ENCODE data around the gene CLASP1. TPM values are rescaled to one million over a fixed set of nuclear protein-coding genes. Genes with fewer than 3 reads are reported as not detected.

CLASP1 gene
- total RNA-seq, 2 experiments from 2014 or later = 60.3 to 61.4 TPM

- Mint-ChIP-seq H3K27ac (peak overlapping the region; percentile 35), H3K4me3 (no peak overlapping the region), H3K27me3 (no peaks in the 10 kb centered on the region), H3K9me3 (peaks cover 13% of the 10 kb centered on the region), H3K4me1 (ENCODE audit: low read depth) (peaks cover 41% of the 10 kb centered on the region), H3K36me3 (ENCODE audit: low read depth) (peaks cover 21% of the 10 kb centered on the region)
- DNase-seq (no peak), ATAC-seq (no peak)
- intact Hi-C loops (cut with micrococcal nuclease) = no loop called here
- CTCF ChIA-PET = no interaction called here
- POLR2A ChIA-PET = interaction anchor here (0.5 to 5.2 kb wide), 3 partner anchors 14 to 107 kb away, joined by 3 to 24 read pairs (median 6); partner anchors contain the start of gene RNU4ATAC
- TF ChIP-seq, protein P1, sequence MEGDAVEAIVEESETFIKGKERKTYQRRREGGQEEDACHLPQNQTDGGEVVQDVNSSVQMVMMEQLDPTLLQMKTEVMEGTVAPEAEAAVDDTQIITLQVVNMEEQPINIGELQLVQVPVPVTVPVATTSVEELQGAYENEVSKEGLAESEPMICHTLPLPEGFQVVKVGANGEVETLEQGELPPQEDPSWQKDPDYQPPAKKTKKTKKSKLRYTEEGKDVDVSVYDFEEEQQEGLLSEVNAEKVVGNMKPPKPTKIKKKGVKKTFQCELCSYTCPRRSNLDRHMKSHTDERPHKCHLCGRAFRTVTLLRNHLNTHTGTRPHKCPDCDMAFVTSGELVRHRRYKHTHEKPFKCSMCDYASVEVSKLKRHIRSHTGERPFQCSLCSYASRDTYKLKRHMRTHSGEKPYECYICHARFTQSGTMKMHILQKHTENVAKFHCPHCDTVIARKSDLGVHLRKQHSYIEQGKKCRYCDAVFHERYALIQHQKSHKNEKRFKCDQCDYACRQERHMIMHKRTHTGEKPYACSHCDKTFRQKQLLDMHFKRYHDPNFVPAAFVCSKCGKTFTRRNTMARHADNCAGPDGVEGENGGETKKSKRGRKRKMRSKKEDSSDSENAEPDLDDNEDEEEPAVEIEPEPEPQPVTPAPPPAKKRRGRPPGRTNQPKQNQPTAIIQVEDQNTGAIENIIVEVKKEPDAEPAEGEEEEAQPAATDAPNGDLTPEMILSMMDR (IDR thresholded peaks at IDR 0.05) = no peak
These were observed 104.0 kb downstream of the CLASP1 start for GRCh38 chr2:121545257-121545656.

DNA sequence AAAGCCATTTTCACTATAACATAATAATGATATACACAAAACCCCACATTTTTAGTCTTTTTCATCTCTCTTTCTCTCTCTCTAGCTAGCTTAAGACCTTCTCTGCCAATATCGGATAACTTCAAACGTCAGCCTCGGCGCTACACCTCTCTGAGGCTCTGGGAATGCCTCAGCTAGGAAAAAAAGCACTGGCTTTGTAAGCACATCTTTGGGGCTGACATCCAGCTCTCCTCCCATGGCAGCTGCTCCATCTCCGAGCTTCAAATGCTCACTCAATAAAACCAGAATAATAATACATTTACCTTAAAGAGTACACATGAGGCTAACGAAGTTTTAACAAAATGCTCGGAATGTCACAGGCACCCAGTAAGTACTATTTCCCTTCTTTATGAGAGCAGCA lies 107.8 kb downstream of the CLASP1 start:
- Mint-ChIP-seq H3K4me3 (no peak overlapping the region), H3K4me1 (ENCODE audit: low read depth) (peaks cover 41% of the 10 kb centered on the region), H3K36me3 (ENCODE audit: low read depth) (no peaks in the 10 kb centered on the region), H3K9me3 (no peaks in the 10 kb centered on the region), H3K27ac (no peak overlapping the region), H3K27me3 (no peaks in the 10 kb centered on the region)
- TF ChIP-seq, protein P1 (IDR thresholded peaks at IDR 0.05) = no peak
- DNase-seq (no peak), ATAC-seq (no peak)
- CTCF ChIA-PET = interaction anchor here (1.1 to 1.7 kb wide), 3 partner anchors 9 to 55 kb away, joined by 3 to 5 read pairs (median 4); no protein-coding TSS in a partner anchor
- intact Hi-C loops (cut with micrococcal nuclease) = no loop called here
- POLR2A ChIA-PET = interaction anchor here (1.9 to 4.4 kb wide), 2 partner anchors 11 to 158 kb away, joined by 4 to 29 read pairs; partner anchors contain the start of gene RNU4ATAC

- H3K4me3 Mint-ChIP-seq = peak overlapping the region; percentile 13
- intact Hi-C loops (cut with micrococcal nuclease) = no loop called here
These were observed 109.4 kb downstream of the CLASP1 start for GRCh38 chr2:121539750-121540469.

DNA sequence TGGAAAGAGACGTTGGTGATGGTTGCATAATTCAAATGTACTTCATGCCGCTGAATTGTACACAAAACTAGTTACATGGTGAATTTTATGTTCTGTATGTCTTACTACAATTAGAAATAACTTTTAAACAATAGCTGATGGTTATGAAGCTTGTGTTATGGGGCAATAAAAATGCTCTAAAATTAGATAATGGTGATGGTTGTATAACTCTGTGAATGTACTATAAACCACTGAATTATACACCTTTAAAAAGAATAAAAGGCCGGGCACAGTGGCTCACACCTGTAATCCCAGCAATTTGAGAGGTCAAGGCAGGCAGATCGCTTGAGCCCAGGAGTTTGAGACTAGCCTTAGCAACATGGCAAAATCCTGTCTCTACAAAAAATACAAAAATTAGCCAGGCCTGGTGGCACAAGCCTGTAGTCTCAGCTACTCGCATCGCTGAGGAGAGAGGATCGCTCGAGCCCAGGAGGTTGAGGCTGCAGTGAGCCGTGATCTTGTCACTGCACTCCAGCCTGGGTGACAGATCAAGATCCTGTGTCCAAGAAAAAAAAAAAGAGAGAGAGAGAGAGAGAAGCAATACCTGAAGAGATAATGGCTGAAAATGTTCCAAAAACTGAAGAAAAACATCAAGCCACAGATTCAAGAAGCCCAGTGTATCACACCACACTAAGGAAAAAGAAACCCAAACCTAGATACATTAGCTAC lies 112.3 kb downstream of the CLASP1 start:
- no peaks in the 10 kb centered on the region for H3K9me3 Mint-ChIP-seq
- no peak overlapping the region for H3K4me3 Mint-ChIP-seq
- intact Hi-C loops (cut with micrococcal nuclease) = no loop called here
- H3K4me1 Mint-ChIP-seq (ENCODE audit: low read depth) = peaks cover 39% of the 10 kb centered on the region
- H3K27me3 Mint-ChIP-seq = no peaks in the 10 kb centered on the region
- H3K36me3 Mint-ChIP-seq (ENCODE audit: low read depth) = no peaks in the 10 kb centered on the region
- TF ChIP-seq, protein P1 (IDR thresholded peaks at IDR 0.05) = no peak
- CTCF ChIA-PET = interaction anchor here (1.2 kb wide), 1 partner anchor 112 kb away, joined by 3 read pairs; the partner anchor contains the start of gene CLASP1
- POLR2A ChIA-PET = interaction anchor here (0.7 to 0.8 kb wide), 2 partner anchors 11 to 14 kb away, joined by 3 to 4 read pairs; no protein-coding TSS in a partner anchor
- no peak for DNase-seq
- H3K27ac Mint-ChIP-seq = peak overlapping the region; percentile 12
- ATAC-seq = no peak

More at GRCh38 chr2:121539750-121540469, 109.4 kb downstream of the CLASP1 start:
- ATAC-seq (peak; percentile 27), DNase-seq (no peak)
- no peaks in the 10 kb centered on the region for H3K27me3 Mint-ChIP-seq
- POLR2A ChIA-PET = interaction anchor here (1.9 to 4.4 kb wide), 2 partner anchors 10 to 160 kb away, joined by 4 to 29 read pairs; partner anchors contain the start of gene RNU4ATAC
- TF ChIP-seq, protein P1 (IDR thresholded peaks at IDR 0.05) = no peak
- CTCF ChIA-PET = interaction anchor here (1.2 kb wide), 1 partner anchor 180 kb away, joined by 3 read pairs; no protein-coding TSS in a partner anchor
- H3K4me1 Mint-ChIP-seq (ENCODE audit: low read depth) = peaks cover 28% of the 10 kb centered on the region
- H3K36me3 Mint-ChIP-seq (ENCODE audit: low read depth) = no peaks in the 10 kb centered on the region
- H3K27ac Mint-ChIP-seq = peak overlapping the region; percentile 43
- no peaks in the 10 kb centered on the region for H3K9me3 Mint-ChIP-seq
